Globus pallidus (tissue), 1 donor: ENCODE measurements around the gene DPH6.
A peak's percentile ranks its signal among the peaks of the same experiment; 100 is the strongest.
"Not testable (repeated sequence)": the region's sequence is repeated elsewhere in the genome, so short reads cannot be mapped to it uniquely, and the experiment has no call there.

Experiments used
- DNase-seq: peaks from one replicate; pipeline ENCODE4 v3.0.0-alpha.2; 2015; ENCODE audit warnings: low spot score

The DPH6 gene

GRCh38 chr15:35485411-35485810, 60.6 kb downstream of the DPH6 start:
- no peak for DNase-seq

GRCh38 chr15:35484231-35484945, 61.6 kb downstream of the DPH6 start:
- DNase-seq = no peak

GRCh38 chr15:35481992-35482391, 64.0 kb downstream of the DPH6 start:
- DNase-seq = no peak

- DNase-seq = no peak
Measured at GRCh38 chr15:35481064-35481463, 64.9 kb downstream of the DPH6 start.

- DNase-seq = no peak
Measured at GRCh38 chr15:35479423-35479822, 66.5 kb downstream of the DPH6 start.

- DNase-seq = no peak
Measured at GRCh38 chr15:35477312-35478262, 68.4 kb downstream of the DPH6 start.

GRCh38 chr15:35471024-35471423, 74.9 kb downstream of the DPH6 start:
- DNase-seq = no peak

GRCh38 chr15:35470441-35470840, 75.5 kb downstream of the DPH6 start:
- DNase-seq = no peak

- DNase-seq = no peak
Measured at GRCh38 chr15:35466476-35466875, 79.5 kb downstream of the DPH6 start.

GRCh38 chr15:35465783-35466182, 80.2 kb downstream of the DPH6 start:
- no peak for DNase-seq

GRCh38 chr15:35460616-35461015, 85.3 kb downstream of the DPH6 start:
- no peak for DNase-seq

GRCh38 chr15:35458176-35458856, 87.6 kb downstream of the DPH6 start:
- DNase-seq = no peak

GRCh38 chr15:35455201-35455600, 90.8 kb downstream of the DPH6 start:
- DNase-seq = no peak

- DNase-seq = no peak
Measured at GRCh38 chr15:35450492-35450891, 95.5 kb downstream of the DPH6 start.

GRCh38 chr15:35448294-35448693, 97.7 kb downstream of the DPH6 start:
- DNase-seq = no peak

- no peak for DNase-seq
Measured at GRCh38 chr15:35445891-35446290, 100.1 kb downstream of the DPH6 start.

GRCh38 chr15:35444557-35445204, 101.3 kb downstream of the DPH6 start:
- peak; percentile 41 for DNase-seq

- DNase-seq = no peak
Measured at GRCh38 chr15:35443376-35443775, 102.6 kb downstream of the DPH6 start.

- DNase-seq = no peak
Measured at GRCh38 chr15:35442742-35443141, 103.2 kb downstream of the DPH6 start.

GRCh38 chr15:35441279-35441678, 104.7 kb downstream of the DPH6 start:
- DNase-seq = not testable (repeated sequence)

GRCh38 chr15:35440265-35440664, 105.7 kb downstream of the DPH6 start:
- no peak for DNase-seq

GRCh38 chr15:35439291-35439690, 106.7 kb downstream of the DPH6 start:
- DNase-seq = no peak
